ENCODE data around the gene SPTSSB. TPM values are rescaled to one million over a fixed set of nuclear protein-coding genes. Genes with fewer than 3 reads are reported as not detected.

SPTSSB gene
- total and polyA plus RNA-seq, 2 experiments from 2014 or later = 23.5 to 33.5 TPM

DNA sequence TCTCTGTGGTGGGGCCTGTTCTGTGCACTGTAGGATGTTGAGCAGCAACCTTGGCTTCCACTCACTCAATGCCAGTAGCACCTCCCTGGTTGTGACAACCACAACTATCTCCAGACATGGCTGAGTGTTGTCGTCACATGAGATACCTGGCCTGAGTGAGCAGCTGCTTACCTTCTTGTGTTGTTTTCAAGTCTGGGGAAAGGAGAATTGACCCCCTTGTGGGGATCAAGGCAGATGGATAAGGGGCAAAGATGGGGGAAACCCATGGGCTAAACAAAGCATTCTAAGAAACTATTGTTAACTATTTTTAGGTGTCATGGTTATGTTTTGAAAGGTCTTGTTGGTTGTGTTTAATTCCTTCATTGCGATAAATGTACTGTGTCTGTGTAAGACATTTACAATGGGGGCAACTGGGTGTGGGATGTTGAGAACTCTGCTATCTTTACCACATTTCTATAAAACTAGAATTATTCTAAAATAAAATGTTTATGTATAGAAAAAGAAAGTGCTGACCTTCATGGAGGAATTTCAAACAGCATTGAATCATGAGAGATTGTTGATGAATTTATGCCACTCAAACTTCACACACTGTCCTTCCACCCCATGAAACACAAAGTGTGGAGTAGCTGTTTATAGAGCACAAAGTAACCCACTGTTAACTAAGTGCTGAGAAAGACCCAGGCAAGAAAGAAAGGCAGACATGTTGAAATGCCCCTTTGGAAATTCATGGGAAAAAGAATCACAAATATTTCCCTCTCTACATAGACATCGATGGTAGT is 48.4 kb upstream of the SPTSSB start:
- H3K9me3 Mint-ChIP-seq = peaks cover 28% of the 10 kb centered on the region
- Histone ChIP-seq H4K20me1 (replicated peaks; ENCODE audit: insufficient read depth) (no peaks in the 10 kb centered on the region), H3K27ac (ENCODE audit: low read depth) (peak overlapping the region; percentile 61), H3F3A (replicated peaks; ENCODE audit: low read depth) (no peaks in the 10 kb centered on the region), H3K4me1 (ENCODE audit: insufficient read depth) (peaks cover 36% of the 10 kb centered on the region), H3K36me3 (ENCODE audit: insufficient read depth) (peaks cover 4% of the 10 kb centered on the region; the same call in 1 of the 2 replicates), H3K27me3 (ENCODE audit: insufficient read depth) (no peaks in the 10 kb centered on the region), H3K4me3 (no peak overlapping the region), H3K4me2 (peak overlapping the region; percentile 12; the same call in 1 of the 2 replicates), H3K9me2 (ENCODE audit: insufficient read depth) (peaks cover 8% of the 10 kb centered on the region; the same call in 1 of the 2 replicates), H2AFZ (no peak overlapping the region), H3K79me2 (replicated peaks; ENCODE audit: insufficient read depth) (no peaks in the 10 kb centered on the region)
- DNase-seq (ENCODE audit: low spot score) (no peak), ATAC-seq (no peak)
- H3K4me1 Mint-ChIP-seq = peaks cover 38% of the 10 kb centered on the region
- H3K36me3 Mint-ChIP-seq (ENCODE audit: low read depth) = peaks cover 30% of the 10 kb centered on the region
- H3K27ac Mint-ChIP-seq = peak overlapping the region; percentile 32; the same call in 1 of the 2 replicates
- no peak overlapping the region; the same call in 2 of the 3 replicates for H3K4me3 Mint-ChIP-seq
- TF ChIP-seq POLR2AphosphoS5 (IDR thresholded peaks at IDR 0.05; ENCODE audit: low read depth) (no peak), EZH2phosphoT487 (IDR thresholded peaks at IDR 0.05; ENCODE audit: unreplicated experiment) (no peak), ZNF331 (CRISPR knock-in tag; IDR thresholded peaks at IDR 0.05; ENCODE audit: low read depth) (no peak)
- TF ChIP-seq, protein P1, sequence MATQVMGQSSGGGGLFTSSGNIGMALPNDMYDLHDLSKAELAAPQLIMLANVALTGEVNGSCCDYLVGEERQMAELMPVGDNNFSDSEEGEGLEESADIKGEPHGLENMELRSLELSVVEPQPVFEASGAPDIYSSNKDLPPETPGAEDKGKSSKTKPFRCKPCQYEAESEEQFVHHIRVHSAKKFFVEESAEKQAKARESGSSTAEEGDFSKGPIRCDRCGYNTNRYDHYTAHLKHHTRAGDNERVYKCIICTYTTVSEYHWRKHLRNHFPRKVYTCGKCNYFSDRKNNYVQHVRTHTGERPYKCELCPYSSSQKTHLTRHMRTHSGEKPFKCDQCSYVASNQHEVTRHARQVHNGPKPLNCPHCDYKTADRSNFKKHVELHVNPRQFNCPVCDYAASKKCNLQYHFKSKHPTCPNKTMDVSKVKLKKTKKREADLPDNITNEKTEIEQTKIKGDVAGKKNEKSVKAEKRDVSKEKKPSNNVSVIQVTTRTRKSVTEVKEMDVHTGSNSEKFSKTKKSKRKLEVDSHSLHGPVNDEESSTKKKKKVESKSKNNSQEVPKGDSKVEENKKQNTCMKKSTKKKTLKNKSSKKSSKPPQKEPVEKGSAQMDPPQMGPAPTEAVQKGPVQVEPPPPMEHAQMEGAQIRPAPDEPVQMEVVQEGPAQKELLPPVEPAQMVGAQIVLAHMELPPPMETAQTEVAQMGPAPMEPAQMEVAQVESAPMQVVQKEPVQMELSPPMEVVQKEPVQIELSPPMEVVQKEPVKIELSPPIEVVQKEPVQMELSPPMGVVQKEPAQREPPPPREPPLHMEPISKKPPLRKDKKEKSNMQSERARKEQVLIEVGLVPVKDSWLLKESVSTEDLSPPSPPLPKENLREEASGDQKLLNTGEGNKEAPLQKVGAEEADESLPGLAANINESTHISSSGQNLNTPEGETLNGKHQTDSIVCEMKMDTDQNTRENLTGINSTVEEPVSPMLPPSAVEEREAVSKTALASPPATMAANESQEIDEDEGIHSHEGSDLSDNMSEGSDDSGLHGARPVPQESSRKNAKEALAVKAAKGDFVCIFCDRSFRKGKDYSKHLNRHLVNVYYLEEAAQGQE (IDR thresholded peaks at IDR 0.05; ENCODE audit: unreplicated experiment) = no peak
- H3K27me3 Mint-ChIP-seq (ENCODE audit: insufficient read depth, low read depth, poor library complexity) = peaks cover 5% of the 10 kb centered on the region

DNA sequence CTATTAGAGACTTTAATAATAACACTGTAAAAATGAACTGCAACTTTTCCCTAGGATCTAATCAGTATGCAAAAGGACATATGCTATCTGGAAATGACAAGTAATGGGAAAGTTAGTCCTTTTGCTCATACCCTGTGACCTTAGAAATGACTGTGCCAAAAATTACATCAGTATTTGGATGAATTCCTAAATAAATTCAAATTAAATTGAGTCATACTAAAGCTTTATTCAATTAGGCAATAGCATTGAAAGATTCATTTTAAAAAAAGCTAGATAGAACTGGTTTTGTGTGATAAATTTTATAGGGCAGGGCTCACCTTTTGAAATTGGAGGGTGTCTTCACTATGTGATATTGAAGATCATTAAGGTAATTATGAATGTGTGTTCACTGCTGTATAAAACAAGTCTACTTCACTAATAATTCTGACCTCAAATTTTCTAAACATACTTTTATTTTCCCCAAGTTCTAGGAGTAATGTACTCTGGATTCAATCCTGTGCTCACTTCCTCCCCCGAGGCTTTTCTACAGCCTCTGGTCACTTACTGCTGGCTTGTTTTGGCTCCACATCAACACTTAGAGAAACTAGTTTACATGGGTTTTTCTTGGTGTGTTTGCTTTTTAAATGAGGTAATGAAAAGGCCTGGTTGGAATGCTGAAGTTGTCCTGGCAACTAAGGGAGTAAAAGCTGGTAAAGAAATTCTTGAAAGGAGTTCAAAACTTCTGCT is 44.4 kb upstream of the SPTSSB start:
- Mint-ChIP-seq H3K4me1 (peaks cover 33% of the 10 kb centered on the region), H3K27me3 (ENCODE audit: insufficient read depth, low read depth, poor library complexity) (peaks cover 7% of the 10 kb centered on the region), H3K4me3 (no peak overlapping the region), H3K9me3 (peaks cover 28% of the 10 kb centered on the region), H3K27ac (peak overlapping the region; percentile 84), H3K36me3 (ENCODE audit: low read depth) (peaks cover 30% of the 10 kb centered on the region)
- H3K4me3 ChIP-seq = no peak overlapping the region
- H3K79me2 ChIP-seq (replicated peaks; ENCODE audit: insufficient read depth) = no peaks in the 10 kb centered on the region
- ATAC-seq = no peak; the same call in 2 of the 3 replicates
- peaks cover 8% of the 10 kb centered on the region; the same call in 1 of the 2 replicates for H3K9me2 ChIP-seq (ENCODE audit: insufficient read depth)
- H3K4me2 ChIP-seq = no peak overlapping the region
- no peaks in the 10 kb centered on the region for H3K27me3 ChIP-seq (ENCODE audit: insufficient read depth)
- peaks cover 4% of the 10 kb centered on the region; the same call in 1 of the 2 replicates for H3K36me3 ChIP-seq (ENCODE audit: insufficient read depth)
- no peaks in the 10 kb centered on the region for H4K20me1 ChIP-seq (replicated peaks; ENCODE audit: insufficient read depth)
- H3K27ac ChIP-seq (ENCODE audit: low read depth) = no peak overlapping the region
- no peak overlapping the region for H2AFZ ChIP-seq
- TF ChIP-seq, protein P1 (IDR thresholded peaks at IDR 0.05; ENCODE audit: unreplicated experiment) = no peak
- TF ChIP-seq NANOG (IDR thresholded peaks at IDR 0.05; ENCODE audit: borderline replicate concordance) (no peak), JUNB (IDR thresholded peaks at IDR 0.05; ENCODE audit: unreplicated experiment) (no peak), ZNF331 (CRISPR knock-in tag; IDR thresholded peaks at IDR 0.05; ENCODE audit: low read depth) (no peak), CREB1 (CRISPR knock-in tag; IDR thresholded peaks at IDR 0.05; ENCODE audit: low read depth) (no peak)
- TF ChIP-seq, protein P2, sequence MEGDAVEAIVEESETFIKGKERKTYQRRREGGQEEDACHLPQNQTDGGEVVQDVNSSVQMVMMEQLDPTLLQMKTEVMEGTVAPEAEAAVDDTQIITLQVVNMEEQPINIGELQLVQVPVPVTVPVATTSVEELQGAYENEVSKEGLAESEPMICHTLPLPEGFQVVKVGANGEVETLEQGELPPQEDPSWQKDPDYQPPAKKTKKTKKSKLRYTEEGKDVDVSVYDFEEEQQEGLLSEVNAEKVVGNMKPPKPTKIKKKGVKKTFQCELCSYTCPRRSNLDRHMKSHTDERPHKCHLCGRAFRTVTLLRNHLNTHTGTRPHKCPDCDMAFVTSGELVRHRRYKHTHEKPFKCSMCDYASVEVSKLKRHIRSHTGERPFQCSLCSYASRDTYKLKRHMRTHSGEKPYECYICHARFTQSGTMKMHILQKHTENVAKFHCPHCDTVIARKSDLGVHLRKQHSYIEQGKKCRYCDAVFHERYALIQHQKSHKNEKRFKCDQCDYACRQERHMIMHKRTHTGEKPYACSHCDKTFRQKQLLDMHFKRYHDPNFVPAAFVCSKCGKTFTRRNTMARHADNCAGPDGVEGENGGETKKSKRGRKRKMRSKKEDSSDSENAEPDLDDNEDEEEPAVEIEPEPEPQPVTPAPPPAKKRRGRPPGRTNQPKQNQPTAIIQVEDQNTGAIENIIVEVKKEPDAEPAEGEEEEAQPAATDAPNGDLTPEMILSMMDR (conservative IDR thresholded peaks at IDR 0.05; ENCODE audit: low read depth in 2 of 2) = no peak
- DNase-seq (ENCODE audit: low spot score) = peak; percentile 26
- H3K4me1 ChIP-seq (ENCODE audit: insufficient read depth) = peaks cover 15% of the 10 kb centered on the region
- H3F3A ChIP-seq (replicated peaks; ENCODE audit: low read depth) = no peaks in the 10 kb centered on the region

Data from GM23338 (cell line).